ENCODE data around the gene CREB5.

The CREB5 gene

GRCh38 chr7:28666154-28666553 is 253.8 kb downstream of the CREB5 start:
- DNase-seq = no peak
- H3K27ac ChIP-seq = no peak overlapping the region
- no peaks in the 10 kb centered on the region for H3K9me3 ChIP-seq (ENCODE audit: severe bottlenecking)
- no peak for TF ChIP-seq CTCF (IDR thresholded peaks at IDR 0.05; ENCODE audit: low read depth, low read length)
- H3K36me3 ChIP-seq = no peaks in the 10 kb centered on the region
- H3K27me3 ChIP-seq (ENCODE audit: insufficient read depth, low read depth, severe bottlenecking) = peaks cover 61% of the 10 kb centered on the region
- no peak overlapping the region for H3K4me3 ChIP-seq (ENCODE audit: low read depth, low read length)

DNA sequence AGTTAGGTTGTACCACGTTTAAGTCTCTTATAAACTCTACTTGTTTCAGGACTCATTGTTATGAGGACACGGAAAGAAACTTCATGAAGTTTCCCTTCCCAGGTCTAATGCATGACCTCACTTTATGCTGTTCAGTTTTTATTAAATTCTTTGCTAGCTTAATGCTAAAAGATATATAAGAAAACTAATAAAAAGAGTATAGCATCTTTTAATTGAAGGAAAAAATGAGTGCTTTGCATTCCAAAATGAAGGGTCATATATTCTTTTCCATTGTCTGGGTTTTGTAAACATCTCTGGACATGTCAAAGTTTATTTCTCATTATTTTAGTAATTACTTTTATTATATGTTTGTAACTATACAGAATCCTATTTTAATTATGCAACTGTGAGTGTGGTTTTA is 255.8 kb downstream of the CREB5 start:
- no peaks in the 10 kb centered on the region for H3K36me3 ChIP-seq
- no peak overlapping the region for H3K27ac ChIP-seq
- H3K9me3 ChIP-seq (ENCODE audit: severe bottlenecking) = no peaks in the 10 kb centered on the region
- H3K27me3 ChIP-seq (ENCODE audit: insufficient read depth, low read depth, severe bottlenecking) = peaks cover 64% of the 10 kb centered on the region
- TF ChIP-seq CTCF (IDR thresholded peaks at IDR 0.05; ENCODE audit: low read depth, low read length) = no peak
- H3K4me3 ChIP-seq (ENCODE audit: low read depth, low read length) = no peak overlapping the region
- DNase-seq = no peak

DNA sequence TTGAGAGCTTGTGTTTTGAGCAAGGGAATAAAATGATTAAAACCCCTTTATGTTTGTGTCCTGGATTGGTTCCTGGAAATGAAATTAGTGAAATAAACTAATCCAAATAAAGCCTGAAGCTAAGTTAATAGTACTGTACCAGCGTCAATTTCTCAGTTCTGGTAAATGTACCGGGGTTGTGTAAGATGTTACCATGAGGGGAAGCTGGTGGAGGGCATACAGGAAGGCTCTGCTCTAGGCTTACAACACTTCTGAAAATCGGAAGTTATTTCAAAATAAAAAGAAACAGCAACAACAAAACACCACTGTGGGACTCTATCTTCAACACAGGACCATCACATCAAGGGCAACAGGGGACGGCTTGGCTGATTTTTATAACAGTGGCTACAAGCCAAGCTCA is 257.0 kb downstream of the CREB5 start:
- DNase-seq = no peak
- Histone ChIP-seq H3K9me3 (ENCODE audit: severe bottlenecking) (no peaks in the 10 kb centered on the region), H3K36me3 (no peaks in the 10 kb centered on the region), H3K4me3 (ENCODE audit: low read depth, low read length) (no peak overlapping the region), H3K27me3 (ENCODE audit: insufficient read depth, low read depth, severe bottlenecking) (peaks cover 65% of the 10 kb centered on the region), H3K27ac (no peak overlapping the region)
- no peak for TF ChIP-seq CTCF (IDR thresholded peaks at IDR 0.05; ENCODE audit: low read depth, low read length)

DNA sequence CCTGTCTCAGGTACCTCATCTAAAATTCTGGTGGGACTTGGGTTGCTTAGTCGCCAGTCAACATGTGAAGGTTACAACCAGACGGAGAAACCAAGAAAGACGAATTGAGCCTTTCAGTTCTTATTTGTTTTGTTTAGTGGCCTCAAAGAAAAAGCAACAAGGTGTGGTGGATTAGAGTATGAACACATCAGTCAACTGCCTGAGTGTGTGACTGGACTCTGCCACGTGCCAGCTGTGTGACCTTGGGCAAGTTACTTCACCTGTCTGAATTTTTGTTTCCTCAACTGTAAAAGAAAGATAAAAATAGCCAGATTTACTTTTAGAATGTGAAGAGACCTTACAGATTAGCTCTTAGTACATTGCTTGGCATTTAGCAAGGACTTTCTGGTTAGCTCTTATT is 259.2 kb downstream of the CREB5 start:
- DNase-seq = no peak
- H3K27me3 ChIP-seq (ENCODE audit: insufficient read depth, low read depth, severe bottlenecking) = peaks cover 74% of the 10 kb centered on the region
- no peaks in the 10 kb centered on the region for H3K36me3 ChIP-seq
- no peak overlapping the region for H3K4me3 ChIP-seq (ENCODE audit: low read depth, low read length)
- TF ChIP-seq CTCF (IDR thresholded peaks at IDR 0.05; ENCODE audit: low read depth, low read length) = no peak
- no peaks in the 10 kb centered on the region for H3K9me3 ChIP-seq (ENCODE audit: severe bottlenecking)
- no peak overlapping the region for H3K27ac ChIP-seq

DNA sequence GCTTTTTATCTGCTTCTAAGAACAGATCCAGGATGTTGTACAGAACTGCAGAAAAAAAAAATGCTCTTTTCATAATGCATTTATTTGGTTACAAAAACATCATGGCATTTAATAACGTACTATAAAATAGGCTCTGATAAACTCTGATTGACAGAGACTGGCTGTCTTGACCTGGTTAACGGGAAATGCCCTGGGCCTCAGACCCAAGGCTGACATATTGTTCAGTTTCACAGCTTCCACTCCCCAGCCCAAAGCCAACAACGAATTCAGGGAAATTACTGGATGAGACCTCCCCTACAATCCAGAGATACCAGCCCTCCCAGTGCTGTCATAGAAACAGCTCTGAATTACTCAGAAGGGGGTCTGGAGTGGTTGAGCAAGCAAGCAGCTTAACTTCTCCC is 260.1 kb downstream of the CREB5 start:
- no peak for TF ChIP-seq CTCF (IDR thresholded peaks at IDR 0.05; ENCODE audit: low read depth, low read length)
- H3K27me3 ChIP-seq (ENCODE audit: insufficient read depth, low read depth, severe bottlenecking) = peaks cover 75% of the 10 kb centered on the region
- H3K36me3 ChIP-seq = no peaks in the 10 kb centered on the region
- no peak for DNase-seq
- no peaks in the 10 kb centered on the region for H3K9me3 ChIP-seq (ENCODE audit: severe bottlenecking)
- no peak overlapping the region for H3K4me3 ChIP-seq (ENCODE audit: low read depth, low read length)
- H3K27ac ChIP-seq = no peak overlapping the region

GRCh38 chr7:28674359-28674782 is 262.1 kb downstream of the CREB5 start:
- Histone ChIP-seq H3K4me3 (ENCODE audit: low read depth, low read length) (no peak overlapping the region), H3K27ac (no peak overlapping the region), H3K9me3 (ENCODE audit: severe bottlenecking) (no peaks in the 10 kb centered on the region), H3K36me3 (no peaks in the 10 kb centered on the region), H3K27me3 (ENCODE audit: insufficient read depth, low read depth, severe bottlenecking) (peaks cover 69% of the 10 kb centered on the region)
- no peak for DNase-seq
- TF ChIP-seq CTCF (IDR thresholded peaks at IDR 0.05; ENCODE audit: low read depth, low read length) = no peak
